NCI-H1417 treated with DMSO at 0.1 percent for 48 hours (cell line): ENCODE data around the gene PLCXD3.

ENCODE experiments used
- DNase-seq: peaks from one replicate; lab custom pipeline; 2025; lab: John Stamatoyannopoulos, UW

Gene PLCXD3

DNA sequence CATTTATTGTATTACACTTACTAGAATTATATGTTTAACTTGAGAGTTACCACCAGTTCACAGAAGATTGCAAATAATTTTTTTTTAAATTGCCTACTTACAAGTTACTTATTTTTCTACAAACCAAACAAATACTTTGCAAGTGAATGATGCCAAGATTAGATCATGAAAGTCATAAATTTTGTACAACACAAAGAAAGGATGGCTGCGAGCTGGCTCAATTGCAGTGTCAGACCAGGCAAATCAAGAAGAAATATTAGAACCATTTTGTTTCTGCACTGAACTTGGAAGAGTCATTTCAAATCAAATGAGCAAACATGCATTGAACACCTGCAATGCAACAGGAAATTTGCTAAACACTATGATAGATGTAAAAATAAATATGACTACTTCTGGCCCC lies 97.3 kb downstream of the PLCXD3 start:
- DNase-seq = no peak

- DNase-seq = no peak
Measured at GRCh38 chr5:41412496-41412895, 97.9 kb downstream of the PLCXD3 start.

GRCh38 chr5:41410737-41411136 lies 99.7 kb downstream of the PLCXD3 start:
- no peak for DNase-seq

GRCh38 chr5:41410307-41410706 lies 100.1 kb downstream of the PLCXD3 start:
- no peak for DNase-seq

DNA sequence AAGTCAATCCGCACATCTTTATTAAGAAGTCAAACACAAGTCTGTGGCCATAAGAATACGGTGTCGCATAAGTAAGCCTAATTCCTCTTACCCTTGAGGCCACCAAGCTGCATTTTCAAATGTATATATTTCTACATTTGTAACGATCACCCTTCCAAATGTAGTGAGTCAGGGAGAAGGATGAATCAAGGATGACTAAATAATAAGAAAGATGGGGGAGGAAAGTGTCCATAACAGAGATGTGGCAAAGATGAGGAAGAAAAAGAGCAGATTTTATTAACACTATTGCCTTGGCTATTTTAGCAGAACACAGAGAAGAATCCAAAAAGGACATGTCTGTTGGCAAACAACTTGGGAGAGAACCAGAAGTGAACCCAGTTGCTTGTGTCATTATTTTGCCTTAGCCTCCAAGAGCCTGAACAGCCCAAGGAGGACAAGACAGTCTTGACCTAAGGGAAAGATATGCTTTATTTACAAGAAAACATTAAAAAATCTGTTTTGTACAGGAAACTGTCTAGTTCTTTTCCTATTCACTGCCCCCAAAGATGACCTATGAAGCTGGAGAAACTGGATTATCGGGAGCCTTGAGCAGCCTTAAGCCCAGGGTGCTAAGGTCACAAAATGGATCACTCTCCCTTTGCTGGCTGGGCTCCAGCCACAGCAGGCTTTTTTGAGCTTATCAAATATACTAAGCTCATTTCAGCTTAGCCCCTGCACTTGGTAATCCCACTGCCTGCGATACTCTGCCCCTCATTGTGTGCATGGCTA lies 101.5 kb downstream of the PLCXD3 start:
- no peak for DNase-seq

- DNase-seq = no peak
Measured at GRCh38 chr5:41406936-41407335, 103.5 kb downstream of the PLCXD3 start.

GRCh38 chr5:41406424-41406823 lies 104.0 kb downstream of the PLCXD3 start:
- no peak for DNase-seq

DNA sequence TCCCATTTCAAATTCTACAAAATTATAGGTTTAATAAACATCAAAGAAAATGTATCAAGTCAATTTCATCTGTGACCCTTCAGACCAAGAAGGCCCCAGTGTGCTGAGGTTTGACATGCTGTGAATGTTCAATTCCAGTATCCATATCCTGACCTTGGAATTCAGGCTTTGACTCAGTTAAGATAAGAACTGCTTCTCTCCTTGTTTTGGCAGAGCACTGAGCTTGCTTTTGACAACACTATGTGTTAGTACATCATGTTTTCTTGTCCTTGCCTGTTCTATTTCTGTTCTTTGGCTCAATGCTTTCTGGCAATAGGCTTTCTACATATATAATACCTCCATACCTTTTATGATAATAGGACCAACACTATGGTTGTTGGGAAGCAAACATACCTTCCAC lies 105.6 kb downstream of the PLCXD3 start:
- no peak for DNase-seq

GRCh38 chr5:41403846-41404245 lies 106.6 kb downstream of the PLCXD3 start:
- DNase-seq = no peak

DNA sequence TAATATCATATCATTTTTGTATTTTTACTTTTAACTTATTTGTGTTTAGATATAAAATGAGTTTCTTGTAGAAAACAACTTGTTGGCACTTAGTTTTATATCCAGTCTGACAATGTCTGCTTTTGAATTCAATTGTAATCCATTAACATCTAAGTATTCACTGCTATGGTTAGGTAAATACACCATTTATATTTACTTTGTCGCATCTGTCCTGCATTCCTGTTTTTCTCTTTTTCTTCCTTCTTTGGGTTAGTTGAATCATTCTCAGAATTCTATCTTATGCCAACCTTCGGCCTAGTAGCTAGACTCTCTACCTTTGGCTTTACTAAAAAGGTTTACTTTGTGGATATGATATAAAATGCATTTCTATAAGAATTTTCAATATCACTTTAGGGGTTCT lies 107.6 kb downstream of the PLCXD3 start:
- DNase-seq = no peak

GRCh38 chr5:41399839-41400238 lies 110.6 kb downstream of the PLCXD3 start:
- no peak for DNase-seq

DNA sequence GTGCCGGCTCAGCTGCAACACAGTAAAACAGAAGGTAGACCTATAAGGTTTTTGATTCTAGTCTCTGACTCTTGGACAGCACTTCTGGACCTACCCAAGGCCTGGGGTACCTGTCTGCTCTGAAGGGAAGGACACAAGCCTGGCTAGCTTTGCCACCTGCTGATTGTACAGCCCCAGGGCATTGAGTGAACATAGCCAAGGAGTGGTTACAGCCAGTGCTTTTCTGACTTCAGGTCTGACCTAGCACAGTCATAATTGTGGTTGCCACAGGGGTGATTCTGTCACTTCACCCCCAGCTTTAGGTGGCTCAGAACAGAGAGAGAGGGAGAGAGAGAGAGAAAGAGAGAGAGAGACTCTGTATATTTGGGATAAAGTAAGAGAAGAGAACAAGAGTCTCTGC lies 118.4 kb downstream of the PLCXD3 start:
- DNase-seq = no peak

GRCh38 chr5:41374631-41375030 lies 135.8 kb downstream of the PLCXD3 start:
- no peak for DNase-seq

- no peak for DNase-seq
Measured at GRCh38 chr5:41373230-41373629, 137.2 kb downstream of the PLCXD3 start.

DNA sequence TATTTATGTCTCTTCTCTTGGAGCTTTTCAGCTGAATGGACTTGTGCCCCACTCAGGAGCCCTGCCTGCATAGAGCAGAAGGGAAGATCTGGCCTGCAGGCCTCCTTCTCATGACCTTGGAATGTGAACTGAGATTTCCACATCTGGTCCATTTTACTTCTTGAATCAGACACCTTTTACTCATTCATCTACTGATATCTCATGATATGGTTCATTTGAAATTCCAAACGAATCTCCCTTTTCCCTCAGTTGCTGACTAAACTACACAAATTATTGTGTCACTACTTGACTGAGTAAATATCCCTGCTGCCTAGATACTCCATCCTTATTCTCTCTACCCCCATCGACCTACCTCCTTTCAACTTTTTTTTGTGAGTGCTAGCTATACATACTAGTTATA lies 138.7 kb downstream of the PLCXD3 start:
- no peak for DNase-seq

- no peak for DNase-seq
Measured at GRCh38 chr5:41370482-41370881, 139.9 kb downstream of the PLCXD3 start.

DNA sequence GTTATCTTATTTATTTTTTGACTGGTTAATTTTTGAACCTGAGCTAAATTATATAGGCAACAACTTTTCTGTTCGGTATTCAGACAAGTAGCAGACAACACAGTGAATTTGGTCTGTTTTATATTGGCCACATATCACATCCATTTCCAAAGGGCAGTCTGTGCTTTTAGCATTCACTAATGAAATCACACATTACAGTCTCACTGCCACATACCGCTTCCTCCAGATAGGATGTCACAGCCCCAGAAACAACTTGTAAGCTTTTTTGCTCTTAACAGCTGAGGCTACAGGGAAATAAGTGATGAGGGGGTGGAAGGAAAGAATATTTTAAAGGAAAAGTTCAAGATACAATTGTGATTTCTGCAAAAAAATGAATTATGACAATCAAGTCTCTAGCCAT lies 140.6 kb downstream of the PLCXD3 start:
- DNase-seq = no peak

GRCh38 chr5:41368158-41368557 lies 142.2 kb downstream of the PLCXD3 start:
- DNase-seq = no peak

DNA sequence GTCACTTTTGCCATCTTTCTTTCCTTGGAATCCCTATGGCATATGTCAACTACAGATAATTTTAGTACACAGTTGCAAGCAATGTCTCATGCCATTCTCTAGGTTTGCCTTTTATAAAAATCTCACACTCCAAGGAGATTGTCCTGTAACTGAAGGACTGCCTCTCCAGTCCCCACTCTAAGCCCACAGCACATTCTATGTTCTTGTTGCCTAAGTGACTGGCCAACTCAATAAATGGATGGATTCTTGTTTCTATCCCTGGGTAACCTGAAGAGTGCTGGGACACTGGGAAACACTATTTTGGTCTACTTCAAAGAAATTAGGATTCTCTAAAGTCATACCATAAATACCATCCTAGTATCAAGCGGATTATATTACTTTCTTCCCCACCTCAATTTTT lies 145.0 kb downstream of the PLCXD3 start:
- DNase-seq = no peak

- DNase-seq = no peak
Measured at GRCh38 chr5:41364346-41364745, 146.1 kb downstream of the PLCXD3 start.

GRCh38 chr5:41363343-41363986 lies 146.9 kb downstream of the PLCXD3 start:
- DNase-seq = no peak

- DNase-seq = no peak
Measured at GRCh38 chr5:41356786-41357185, 153.6 kb downstream of the PLCXD3 start.

- no peak for DNase-seq
Measured at GRCh38 chr5:41349846-41350245, 160.6 kb downstream of the PLCXD3 start.

DNA sequence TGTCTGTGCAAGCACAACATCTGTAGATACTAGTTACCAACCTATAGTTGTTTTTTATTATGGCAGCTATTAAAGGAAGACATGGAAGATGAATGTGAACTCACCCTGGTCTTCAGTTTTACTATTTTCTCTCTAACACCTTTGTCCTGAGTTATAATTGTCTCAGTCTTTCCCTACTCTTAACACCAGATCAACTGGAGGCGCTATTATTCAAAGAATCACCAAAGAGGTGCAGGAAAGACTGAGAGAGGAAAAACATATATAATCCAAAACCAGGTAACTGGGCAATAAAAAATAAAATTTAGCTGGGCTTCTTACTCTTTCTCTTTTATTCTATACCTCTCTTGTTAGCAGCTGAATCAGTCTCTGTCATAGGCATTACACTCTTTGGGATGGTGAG lies 162.8 kb downstream of the PLCXD3 start:
- DNase-seq = no peak
